Uterus (tissue), 2 donors: ENCODE measurements around the gene ZNF772.

Source experiments
- POLR2A ChIP-seq, 2 donors: fragments of 450-650 bp; IDR thresholded peaks; one replicate each; pipeline ENCODE4 v1.6.1; 2016; ENCODE audit warnings: antibody characterized with exemption in 2 of 2, mild to moderate bottlenecking in 1 of 2, moderate library complexity in 1 of 2
- TF ChIP-seq, protein P1 (sequence below), 4 experiments: fragments of 200-600 bp in 2 of 4; fragments of 450-650 bp in 2 of 4; sonication (generic) in 2 of 4; IDR thresholded peaks; one replicate each; pipeline ENCODE4 v1.5.1; 2016 to 2019; ENCODE audit warnings: antibody characterized with exemption in 4 of 4, mild to moderate bottlenecking in 2 of 4, moderate library complexity in 1 of 4

- TF ChIP-seq, protein P1, sequence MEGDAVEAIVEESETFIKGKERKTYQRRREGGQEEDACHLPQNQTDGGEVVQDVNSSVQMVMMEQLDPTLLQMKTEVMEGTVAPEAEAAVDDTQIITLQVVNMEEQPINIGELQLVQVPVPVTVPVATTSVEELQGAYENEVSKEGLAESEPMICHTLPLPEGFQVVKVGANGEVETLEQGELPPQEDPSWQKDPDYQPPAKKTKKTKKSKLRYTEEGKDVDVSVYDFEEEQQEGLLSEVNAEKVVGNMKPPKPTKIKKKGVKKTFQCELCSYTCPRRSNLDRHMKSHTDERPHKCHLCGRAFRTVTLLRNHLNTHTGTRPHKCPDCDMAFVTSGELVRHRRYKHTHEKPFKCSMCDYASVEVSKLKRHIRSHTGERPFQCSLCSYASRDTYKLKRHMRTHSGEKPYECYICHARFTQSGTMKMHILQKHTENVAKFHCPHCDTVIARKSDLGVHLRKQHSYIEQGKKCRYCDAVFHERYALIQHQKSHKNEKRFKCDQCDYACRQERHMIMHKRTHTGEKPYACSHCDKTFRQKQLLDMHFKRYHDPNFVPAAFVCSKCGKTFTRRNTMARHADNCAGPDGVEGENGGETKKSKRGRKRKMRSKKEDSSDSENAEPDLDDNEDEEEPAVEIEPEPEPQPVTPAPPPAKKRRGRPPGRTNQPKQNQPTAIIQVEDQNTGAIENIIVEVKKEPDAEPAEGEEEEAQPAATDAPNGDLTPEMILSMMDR (IDR thresholded peaks at IDR 0.05), result no peak
- no peak for TF ChIP-seq POLR2A (IDR thresholded peaks at IDR 0.05)
These were observed 39.4 kb downstream of the ZNF772 start for GRCh38 chr19:57437931-57438330.
